ENCODE data around the gene HNRNPA2B1. TPM values are rescaled to one million over a fixed set of nuclear protein-coding genes. Genes with fewer than 3 reads are reported as not detected.
"Not testable (repeated sequence)": the region's sequence is repeated elsewhere in the genome, so short reads cannot be mapped to it uniquely, and the experiment has no call there.

HNRNPA2B1 gene
- total RNA-seq, 2 experiments from 2014 or later = 968 to 975 TPM

- H3K9me3 Mint-ChIP-seq = no peaks in the 10 kb centered on the region
- peak overlapping the region; percentile 21 for H3K27ac Mint-ChIP-seq
- no peak overlapping the region for H3K4me3 Mint-ChIP-seq
- H3K27me3 Mint-ChIP-seq = no peaks in the 10 kb centered on the region
- peaks cover 59% of the 10 kb centered on the region for H3K4me1 Mint-ChIP-seq
- DNase-seq = no peak
- H3K36me3 Mint-ChIP-seq = peaks cover 64% of the 10 kb centered on the region
These were observed 17.8 kb downstream of the HNRNPA2B1 start for GRCh38 chr7:26182706-26183105.

GRCh38 chr7:26182283-26182682 is 18.3 kb downstream of the HNRNPA2B1 start:
- no peak for DNase-seq
- Mint-ChIP-seq H3K4me3 (no peak overlapping the region), H3K36me3 (peaks cover 62% of the 10 kb centered on the region), H3K27ac (peak overlapping the region; percentile 21), H3K9me3 (no peaks in the 10 kb centered on the region), H3K4me1 (peaks cover 59% of the 10 kb centered on the region), H3K27me3 (no peaks in the 10 kb centered on the region)

- peaks cover 58% of the 10 kb centered on the region for H3K36me3 Mint-ChIP-seq
- H3K27me3 Mint-ChIP-seq = no peaks in the 10 kb centered on the region
- no peak overlapping the region for H3K4me3 Mint-ChIP-seq
- H3K4me1 Mint-ChIP-seq = peaks cover 53% of the 10 kb centered on the region
- DNase-seq = no peak
- no peaks in the 10 kb centered on the region for H3K9me3 Mint-ChIP-seq
- H3K27ac Mint-ChIP-seq = peak overlapping the region; percentile 63
These were observed 18.9 kb downstream of the HNRNPA2B1 start for GRCh38 chr7:26181474-26182227.

GRCh38 chr7:26180792-26181198 is 19.8 kb downstream of the HNRNPA2B1 start:
- H3K9me3 Mint-ChIP-seq = no peaks in the 10 kb centered on the region
- no peaks in the 10 kb centered on the region for H3K27me3 Mint-ChIP-seq
- H3K4me1 Mint-ChIP-seq = peaks cover 46% of the 10 kb centered on the region
- no peak for DNase-seq
- peaks cover 53% of the 10 kb centered on the region for H3K36me3 Mint-ChIP-seq
- no peak overlapping the region for H3K4me3 Mint-ChIP-seq
- H3K27ac Mint-ChIP-seq = peak overlapping the region; percentile 18

- no peak overlapping the region for H3K4me3 Mint-ChIP-seq
These were observed 20.6 kb downstream of the HNRNPA2B1 start for GRCh38 chr7:26179826-26180497.

GRCh38 chr7:26179422-26179821 is 21.1 kb downstream of the HNRNPA2B1 start:
- Mint-ChIP-seq H3K27ac (no peak overlapping the region), H3K4me1 (peaks cover 33% of the 10 kb centered on the region), H3K36me3 (peaks cover 39% of the 10 kb centered on the region), H3K27me3 (no peaks in the 10 kb centered on the region), H3K4me3 (no peak overlapping the region), H3K9me3 (no peaks in the 10 kb centered on the region)
- no peak for DNase-seq

More at GRCh38 chr7:26179826-26180497, 20.6 kb downstream of the HNRNPA2B1 start:
- Mint-ChIP-seq H3K9me3 (no peaks in the 10 kb centered on the region), H3K27me3 (no peaks in the 10 kb centered on the region), H3K36me3 (peaks cover 44% of the 10 kb centered on the region), H3K4me1 (peaks cover 37% of the 10 kb centered on the region), H3K27ac (peak overlapping the region; percentile 18)
- no peak for DNase-seq

- Mint-ChIP-seq H3K27ac (peak overlapping the region; percentile 45), H3K27me3 (no peaks in the 10 kb centered on the region), H3K4me3 (no peak overlapping the region), H3K4me1 (peaks cover 32% of the 10 kb centered on the region), H3K9me3 (no peaks in the 10 kb centered on the region), H3K36me3 (peaks cover 29% of the 10 kb centered on the region)
- no peak for DNase-seq
These were observed 22.1 kb downstream of the HNRNPA2B1 start for GRCh38 chr7:26178272-26178960.

GRCh38 chr7:26177269-26177668 is 23.3 kb downstream of the HNRNPA2B1 start:
- H3K4me3 Mint-ChIP-seq, H3K27me3 Mint-ChIP-seq, H3K27ac Mint-ChIP-seq, H3K9me3 Mint-ChIP-seq, DNase-seq: not testable (repeated sequence)
- peaks cover 32% of the 10 kb centered on the region for H3K4me1 Mint-ChIP-seq
- peaks cover 29% of the 10 kb centered on the region for H3K36me3 Mint-ChIP-seq

GRCh38 chr7:26176696-26177095 is 23.9 kb downstream of the HNRNPA2B1 start:
- H3K4me1 Mint-ChIP-seq = peaks cover 28% of the 10 kb centered on the region
- H3K27me3 Mint-ChIP-seq, DNase-seq, H3K9me3 Mint-ChIP-seq, H3K27ac Mint-ChIP-seq, H3K4me3 Mint-ChIP-seq: not testable (repeated sequence)
- H3K36me3 Mint-ChIP-seq = peaks cover 31% of the 10 kb centered on the region

GRCh38 chr7:26175903-26176302 is 24.6 kb downstream of the HNRNPA2B1 start:
- H3K27ac Mint-ChIP-seq, DNase-seq, H3K9me3 Mint-ChIP-seq, H3K4me3 Mint-ChIP-seq, H3K27me3 Mint-ChIP-seq: not testable (repeated sequence)
- peaks cover 23% of the 10 kb centered on the region for H3K4me1 Mint-ChIP-seq
- peaks cover 30% of the 10 kb centered on the region for H3K36me3 Mint-ChIP-seq

- H3K27me3 Mint-ChIP-seq = no peaks in the 10 kb centered on the region
- H3K36me3 Mint-ChIP-seq = peaks cover 25% of the 10 kb centered on the region
- DNase-seq = no peak
- H3K4me3 Mint-ChIP-seq = no peak overlapping the region
- no peaks in the 10 kb centered on the region for H3K9me3 Mint-ChIP-seq
- peaks cover 15% of the 10 kb centered on the region for H3K4me1 Mint-ChIP-seq
- no peak overlapping the region for H3K27ac Mint-ChIP-seq
These were observed 28.5 kb downstream of the HNRNPA2B1 start for GRCh38 chr7:26172048-26172447.

- no peak for DNase-seq
- peaks cover 26% of the 10 kb centered on the region for H3K36me3 Mint-ChIP-seq
- no peak overlapping the region for H3K27ac Mint-ChIP-seq
- H3K4me1 Mint-ChIP-seq = peaks cover 19% of the 10 kb centered on the region
- no peaks in the 10 kb centered on the region for H3K9me3 Mint-ChIP-seq
- no peak overlapping the region for H3K4me3 Mint-ChIP-seq
- no peaks in the 10 kb centered on the region for H3K27me3 Mint-ChIP-seq
These were observed 28.9 kb downstream of the HNRNPA2B1 start for GRCh38 chr7:26171601-26172000.

GRCh38 chr7:26170663-26171062 is 29.9 kb downstream of the HNRNPA2B1 start:
- no peak overlapping the region for H3K27ac Mint-ChIP-seq
- H3K4me3 Mint-ChIP-seq = no peak overlapping the region
- H3K36me3 Mint-ChIP-seq = peaks cover 26% of the 10 kb centered on the region
- H3K27me3 Mint-ChIP-seq = no peaks in the 10 kb centered on the region
- H3K4me1 Mint-ChIP-seq = peaks cover 25% of the 10 kb centered on the region
- DNase-seq = no peak
- H3K9me3 Mint-ChIP-seq = no peaks in the 10 kb centered on the region

GRCh38 chr7:26169271-26169670 is 31.3 kb downstream of the HNRNPA2B1 start:
- Mint-ChIP-seq H3K36me3 (peaks cover 30% of the 10 kb centered on the region), H3K9me3 (peaks cover 2% of the 10 kb centered on the region), H3K4me1 (peaks cover 24% of the 10 kb centered on the region), H3K4me3 (no peak overlapping the region), H3K27me3 (no peaks in the 10 kb centered on the region), H3K27ac (no peak overlapping the region)
- no peak for DNase-seq

GRCh38 chr7:26168458-26169023 is 32.0 kb downstream of the HNRNPA2B1 start:
- no peak overlapping the region for H3K4me3 Mint-ChIP-seq
- DNase-seq = no peak

More at GRCh38 chr7:26168458-26169023, 32.0 kb downstream of the HNRNPA2B1 start:
- Mint-ChIP-seq H3K36me3 (peaks cover 38% of the 10 kb centered on the region), H3K4me1 (peaks cover 22% of the 10 kb centered on the region), H3K9me3 (peaks cover 2% of the 10 kb centered on the region), H3K27ac (no peak overlapping the region), H3K27me3 (no peaks in the 10 kb centered on the region)
